Brain microvascular endothelial cell (primary cell): Measurements from ENCODE around the gene FASLG.

Source experiments
- DNase-seq: peaks from one replicate; pipeline ENCODE4 v3.0.0-alpha.2; 2020
- H3K27ac ChIP-seq: fragments of 250-450 bp; sonication (Bioruptor Pico); 2 replicates; pipeline ENCODE4 v1.5.1; 2020; ENCODE audit warnings: mild to moderate bottlenecking, moderate library complexity
- H3K27me3 ChIP-seq: fragments of 250-450 bp; sonication (Bioruptor Pico); replicated peaks from 2 replicates; pipeline ENCODE4 v1.5.1; 2020; ENCODE audit warnings: mild to moderate bottlenecking
- H3K36me3 ChIP-seq: fragments of 250-450 bp; sonication (Bioruptor Pico); replicated peaks from 2 replicates; pipeline ENCODE4 v1.5.1; 2020; ENCODE audit warnings: mild to moderate bottlenecking
- H3K4me3 ChIP-seq: 2 replicates; pipeline ENCODE4 v1.5.1; 2011; ENCODE audit warnings: low read depth, mild to moderate bottlenecking, control low read depth, low read length, moderate library complexity
- in situ Hi-C: cut with HindIII; loops from 2 replicates; pipeline ENCODE4 v1.10.0; 2017; ENCODE audit warnings: low sequenced_read_pairs, low pct_ligation_motif_present
- TF ChIP-seq, protein P1 (sequence below): IDR thresholded peaks from 2 replicates; pipeline ENCODE4 v1.5.1; 2011; ENCODE audit warnings: low read depth, mild to moderate bottlenecking, moderate library complexity, low read length, control low read depth, inconsistent platforms; ENCODE audit errors: missing control alignments

The FASLG gene

DNA sequence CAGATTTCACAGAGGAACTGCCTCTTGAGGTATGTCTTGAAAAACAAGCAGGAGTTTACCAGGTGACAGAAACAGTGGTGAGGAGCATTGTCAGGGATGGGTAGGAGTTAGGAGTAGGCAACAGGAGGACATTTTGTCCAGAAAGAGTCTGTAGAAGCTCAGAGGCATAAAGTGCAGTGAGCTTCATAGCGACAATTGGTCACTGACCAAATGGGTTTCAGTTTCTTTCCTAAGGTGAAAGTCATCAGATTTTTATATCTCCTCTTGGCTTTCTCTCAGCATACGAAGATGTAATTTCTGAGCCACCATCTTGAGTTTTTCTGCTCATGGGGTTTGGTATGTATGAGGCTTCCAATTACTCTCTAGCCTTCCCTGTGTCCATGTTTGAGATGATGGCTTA lies 29.3 kb upstream of the FASLG start:
- in situ Hi-C loops, result no loop called here
- Histone ChIP-seq H3K27ac (no peak overlapping the region), H3K27me3 (no peaks in the 10 kb centered on the region), H3K4me3 (no peak overlapping the region), H3K36me3 (no peaks in the 10 kb centered on the region)
- TF ChIP-seq, protein P1, sequence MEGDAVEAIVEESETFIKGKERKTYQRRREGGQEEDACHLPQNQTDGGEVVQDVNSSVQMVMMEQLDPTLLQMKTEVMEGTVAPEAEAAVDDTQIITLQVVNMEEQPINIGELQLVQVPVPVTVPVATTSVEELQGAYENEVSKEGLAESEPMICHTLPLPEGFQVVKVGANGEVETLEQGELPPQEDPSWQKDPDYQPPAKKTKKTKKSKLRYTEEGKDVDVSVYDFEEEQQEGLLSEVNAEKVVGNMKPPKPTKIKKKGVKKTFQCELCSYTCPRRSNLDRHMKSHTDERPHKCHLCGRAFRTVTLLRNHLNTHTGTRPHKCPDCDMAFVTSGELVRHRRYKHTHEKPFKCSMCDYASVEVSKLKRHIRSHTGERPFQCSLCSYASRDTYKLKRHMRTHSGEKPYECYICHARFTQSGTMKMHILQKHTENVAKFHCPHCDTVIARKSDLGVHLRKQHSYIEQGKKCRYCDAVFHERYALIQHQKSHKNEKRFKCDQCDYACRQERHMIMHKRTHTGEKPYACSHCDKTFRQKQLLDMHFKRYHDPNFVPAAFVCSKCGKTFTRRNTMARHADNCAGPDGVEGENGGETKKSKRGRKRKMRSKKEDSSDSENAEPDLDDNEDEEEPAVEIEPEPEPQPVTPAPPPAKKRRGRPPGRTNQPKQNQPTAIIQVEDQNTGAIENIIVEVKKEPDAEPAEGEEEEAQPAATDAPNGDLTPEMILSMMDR, result no peak
- no peak for DNase-seq

DNA sequence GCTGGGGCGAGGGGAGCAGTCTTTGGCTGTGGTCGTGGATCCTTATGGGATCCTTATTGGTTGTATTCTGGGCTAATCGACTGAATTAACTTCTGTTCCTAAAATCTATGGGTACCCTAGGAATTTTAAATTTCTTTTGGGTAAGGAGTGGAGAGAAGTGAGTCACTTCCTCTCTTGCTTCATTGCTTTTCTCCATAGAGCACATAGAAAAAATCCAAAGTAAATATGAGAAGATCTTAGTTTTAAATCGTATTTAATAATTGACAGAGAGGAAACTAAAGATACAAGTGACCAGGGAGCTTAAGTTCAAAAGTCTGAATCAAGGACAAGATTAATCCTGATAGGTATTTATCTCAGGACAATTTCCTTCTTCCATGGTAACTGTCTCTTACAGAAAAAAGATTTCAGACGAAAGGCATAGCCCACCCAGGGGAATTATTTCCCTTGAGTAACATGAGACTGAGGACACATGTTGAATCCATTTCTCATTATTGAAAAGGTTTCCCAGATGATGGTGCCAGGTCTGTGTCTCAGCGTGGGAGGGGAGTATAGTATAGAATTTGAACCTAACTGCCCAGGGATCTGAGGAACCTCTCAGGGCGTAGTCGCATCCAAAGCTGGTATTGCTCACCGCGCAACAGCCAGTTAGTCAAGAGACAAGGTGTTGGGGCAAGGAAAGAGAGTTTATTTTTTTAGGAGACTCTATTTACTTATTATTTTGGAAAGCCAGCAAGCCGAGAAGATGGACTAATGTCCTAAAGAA lies 28.7 kb upstream of the FASLG start:
- in situ Hi-C loops, result no loop called here

DNA sequence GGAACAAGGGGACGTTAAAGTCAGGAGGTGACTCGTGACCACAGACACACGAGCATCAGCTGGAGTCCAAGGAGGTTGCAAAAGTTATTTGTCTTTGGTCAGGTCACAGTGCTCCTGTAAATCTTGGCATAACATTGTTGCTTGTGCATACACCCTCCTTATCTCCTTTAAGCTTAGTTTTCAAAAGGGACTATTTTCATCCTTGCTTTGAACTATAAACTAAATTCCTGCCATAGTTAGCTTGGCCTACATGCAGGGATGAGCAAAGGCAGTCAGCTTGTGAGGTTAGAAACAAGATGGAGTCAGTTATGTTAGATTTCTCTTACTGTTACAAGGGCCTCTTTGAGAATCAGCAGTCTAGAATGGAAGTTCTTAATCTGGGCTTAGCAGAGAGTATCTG lies 28.0 kb upstream of the FASLG start:
- TF ChIP-seq, protein P1, result no peak
- no peak for DNase-seq
- no peaks in the 10 kb centered on the region for H3K36me3 ChIP-seq
- H3K27me3 ChIP-seq, result no peaks in the 10 kb centered on the region
- in situ Hi-C loops, result no loop called here
- H3K4me3 ChIP-seq, result no peak overlapping the region
- H3K27ac ChIP-seq, result no peak overlapping the region

More for the DNA sequence above, 28.7 kb upstream of the FASLG start:
- no peaks in the 10 kb centered on the region for H3K27me3 ChIP-seq
- H3K4me3 ChIP-seq, result no peak overlapping the region
- TF ChIP-seq, protein P1, result no peak
- H3K36me3 ChIP-seq, result no peaks in the 10 kb centered on the region
- no peak for DNase-seq
- peak overlapping the region; percentile 13 for H3K27ac ChIP-seq

DNA sequence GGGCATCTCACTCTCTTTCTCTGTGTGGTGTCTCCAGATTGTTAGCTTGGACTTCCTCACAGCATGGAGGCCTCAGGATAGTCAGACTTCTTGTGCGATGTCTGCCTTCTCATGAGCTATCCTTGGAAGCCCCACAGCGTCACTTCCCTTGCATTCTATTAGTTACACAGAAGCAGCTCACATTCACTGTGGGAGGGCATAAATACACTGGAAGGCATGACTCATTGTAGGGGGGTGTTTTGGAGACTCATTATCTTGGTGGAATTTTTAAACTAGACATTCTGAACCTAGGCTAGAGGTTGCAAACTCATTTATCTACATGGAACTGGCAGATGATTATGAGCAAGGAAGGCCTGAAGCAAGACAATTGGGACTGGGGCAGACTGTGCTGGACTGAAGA lies 21.4 kb upstream of the FASLG start:
- H3K27ac ChIP-seq, result peak overlapping the region; percentile 81
- no peaks in the 10 kb centered on the region for H3K36me3 ChIP-seq
- H3K27me3 ChIP-seq, result no peaks in the 10 kb centered on the region
- TF ChIP-seq, protein P1, result no peak
- in situ Hi-C loops, result no loop called here
- DNase-seq, result peak; percentile 97
- H3K4me3 ChIP-seq, result no peak overlapping the region

DNA sequence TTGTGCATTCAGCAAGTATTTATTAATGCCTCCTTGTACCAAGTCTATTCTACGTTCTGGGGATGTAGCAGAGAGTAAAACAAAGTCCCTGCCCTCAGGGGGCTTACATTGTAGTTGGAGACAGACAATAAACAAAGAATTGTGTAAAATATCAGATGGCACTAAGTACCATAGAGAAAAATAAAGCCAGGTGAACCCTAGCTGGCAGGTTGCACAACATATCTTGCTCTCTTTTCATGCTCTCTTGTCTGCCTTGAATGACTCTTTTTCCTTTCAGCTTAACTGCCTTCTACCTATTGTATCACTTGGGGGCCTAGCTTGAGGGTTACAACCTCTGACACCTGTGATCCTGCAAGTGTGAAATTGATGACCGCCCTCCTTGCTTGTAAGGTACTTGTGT lies 20.7 kb upstream of the FASLG start:
- TF ChIP-seq, protein P1, result no peak
- no peak overlapping the region for H3K4me3 ChIP-seq
- no peaks in the 10 kb centered on the region for H3K36me3 ChIP-seq
- H3K27me3 ChIP-seq, result no peaks in the 10 kb centered on the region
- in situ Hi-C loops, result no loop called here
- H3K27ac ChIP-seq, result peak overlapping the region; percentile 81
- DNase-seq, result no peak
